ENCODE data around the gene FGD4.

DNA sequence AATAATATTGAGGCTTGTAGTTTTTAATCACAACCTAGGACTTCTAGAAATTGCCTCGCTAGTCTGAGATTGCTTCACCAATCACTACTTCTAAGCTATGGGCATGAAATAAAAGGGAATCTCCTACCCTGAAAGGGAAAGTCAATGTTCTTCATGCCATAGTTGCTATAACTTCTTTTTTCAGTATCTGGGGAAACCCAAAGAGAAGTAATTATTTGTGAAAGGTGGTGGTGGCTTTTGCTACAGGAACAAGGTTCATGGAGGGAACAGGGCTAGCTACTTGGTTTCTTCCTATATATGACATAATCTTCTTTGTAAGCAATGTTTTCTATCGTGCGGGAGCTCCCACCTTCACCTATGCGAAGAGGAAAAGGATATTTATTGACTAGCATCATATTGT lies 218.2 kb downstream of the FGD4 start:
- TF ChIP-seq CREB1 (CRISPR knock-in tag; IDR thresholded peaks at IDR 0.05): no peak
- no peak for TF ChIP-seq PRRX2 (CRISPR knock-in tag; IDR thresholded peaks at IDR 0.05)
- TF ChIP-seq, protein P1, sequence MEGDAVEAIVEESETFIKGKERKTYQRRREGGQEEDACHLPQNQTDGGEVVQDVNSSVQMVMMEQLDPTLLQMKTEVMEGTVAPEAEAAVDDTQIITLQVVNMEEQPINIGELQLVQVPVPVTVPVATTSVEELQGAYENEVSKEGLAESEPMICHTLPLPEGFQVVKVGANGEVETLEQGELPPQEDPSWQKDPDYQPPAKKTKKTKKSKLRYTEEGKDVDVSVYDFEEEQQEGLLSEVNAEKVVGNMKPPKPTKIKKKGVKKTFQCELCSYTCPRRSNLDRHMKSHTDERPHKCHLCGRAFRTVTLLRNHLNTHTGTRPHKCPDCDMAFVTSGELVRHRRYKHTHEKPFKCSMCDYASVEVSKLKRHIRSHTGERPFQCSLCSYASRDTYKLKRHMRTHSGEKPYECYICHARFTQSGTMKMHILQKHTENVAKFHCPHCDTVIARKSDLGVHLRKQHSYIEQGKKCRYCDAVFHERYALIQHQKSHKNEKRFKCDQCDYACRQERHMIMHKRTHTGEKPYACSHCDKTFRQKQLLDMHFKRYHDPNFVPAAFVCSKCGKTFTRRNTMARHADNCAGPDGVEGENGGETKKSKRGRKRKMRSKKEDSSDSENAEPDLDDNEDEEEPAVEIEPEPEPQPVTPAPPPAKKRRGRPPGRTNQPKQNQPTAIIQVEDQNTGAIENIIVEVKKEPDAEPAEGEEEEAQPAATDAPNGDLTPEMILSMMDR (IDR thresholded peaks at IDR 0.05): no peak
- TF ChIP-seq, protein P2, sequence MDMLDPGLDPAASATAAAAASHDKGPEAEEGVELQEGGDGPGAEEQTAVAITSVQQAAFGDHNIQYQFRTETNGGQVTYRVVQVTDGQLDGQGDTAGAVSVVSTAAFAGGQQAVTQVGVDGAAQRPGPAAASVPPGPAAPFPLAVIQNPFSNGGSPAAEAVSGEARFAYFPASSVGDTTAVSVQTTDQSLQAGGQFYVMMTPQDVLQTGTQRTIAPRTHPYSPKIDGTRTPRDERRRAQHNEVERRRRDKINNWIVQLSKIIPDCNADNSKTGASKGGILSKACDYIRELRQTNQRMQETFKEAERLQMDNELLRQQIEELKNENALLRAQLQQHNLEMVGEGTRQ (CRISPR knock-in tag; IDR thresholded peaks at IDR 0.05): no peak
- no peak for TF ChIP-seq ZBTB43 (CRISPR knock-in tag; IDR thresholded peaks at IDR 0.05)
- no peak for TF ChIP-seq PREB (CRISPR knock-in tag; IDR thresholded peaks at IDR 0.05; ENCODE audit: borderline replicate concordance)
- TF ChIP-seq FOXJ3 (CRISPR knock-in tag; IDR thresholded peaks at IDR 0.05; ENCODE audit: borderline replicate concordance): no peak
- TF ChIP-seq ZNF263 (CRISPR knock-in tag; IDR thresholded peaks at IDR 0.05; ENCODE audit: low read depth): no peak
- no peak for TF ChIP-seq KAT7 (CRISPR knock-in tag; IDR thresholded peaks at IDR 0.05; ENCODE audit: borderline replicate concordance)
- no peak for TF ChIP-seq ESRRA (CRISPR knock-in tag; IDR thresholded peaks at IDR 0.05; ENCODE audit: borderline replicate concordance)
- no peak for TF ChIP-seq ATF2 (CRISPR knock-in tag; IDR thresholded peaks at IDR 0.05; ENCODE audit: borderline replicate concordance, low read depth)
- TF ChIP-seq, protein P3, sequence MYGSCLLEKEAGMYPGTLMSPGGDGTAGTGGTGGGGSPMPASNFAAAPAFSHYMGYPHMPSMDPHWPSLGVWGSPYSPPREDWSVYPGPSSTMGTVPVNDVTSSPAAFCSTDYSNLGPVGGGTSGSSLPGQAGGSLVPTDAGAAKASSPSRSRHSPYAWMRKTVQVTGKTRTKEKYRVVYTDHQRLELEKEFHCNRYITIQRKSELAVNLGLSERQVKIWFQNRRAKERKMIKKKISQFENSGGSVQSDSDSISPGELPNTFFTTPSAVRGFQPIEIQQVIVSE (CRISPR knock-in tag; IDR thresholded peaks at IDR 0.05; ENCODE audit: borderline replicate concordance): no peak
- TF ChIP-seq, protein P4, sequence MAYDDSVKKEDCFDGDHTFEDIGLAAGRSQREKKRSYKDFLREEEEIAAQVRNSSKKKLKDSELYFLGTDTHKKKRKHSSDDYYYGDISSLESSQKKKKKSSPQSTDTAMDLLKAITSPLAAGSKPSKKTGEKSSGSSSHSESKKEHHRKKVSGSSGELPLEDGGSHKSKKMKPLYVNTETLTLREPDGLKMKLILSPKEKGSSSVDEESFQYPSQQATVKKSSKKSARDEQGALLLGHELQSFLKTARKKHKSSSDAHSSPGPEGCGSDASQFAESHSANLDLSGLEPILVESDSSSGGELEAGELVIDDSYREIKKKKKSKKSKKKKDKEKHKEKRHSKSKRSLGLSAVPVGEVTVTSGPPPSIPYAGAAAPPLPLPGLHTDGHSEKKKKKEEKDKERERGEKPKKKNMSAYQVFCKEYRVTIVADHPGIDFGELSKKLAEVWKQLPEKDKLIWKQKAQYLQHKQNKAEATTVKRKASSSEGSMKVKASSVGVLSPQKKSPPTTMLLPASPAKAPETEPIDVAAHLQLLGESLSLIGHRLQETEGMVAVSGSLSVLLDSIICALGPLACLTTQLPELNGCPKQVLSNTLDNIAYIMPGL (CRISPR knock-in tag; IDR thresholded peaks at IDR 0.05): no peak
- no peak for TF ChIP-seq FOXP1 (CRISPR knock-in tag; IDR thresholded peaks at IDR 0.05; ENCODE audit: borderline replicate concordance)

Measured in WTC11 (cell line).